Effector memory CD8-positive, alpha-beta T cell (primary cell): Measurements from ENCODE around the gene CTIF.
A peak's percentile ranks its signal among the peaks of the same experiment; 100 is the strongest.

Source experiments
- ATAC-seq: fragments of 150-1000 bp; cut with Tn5 transposase; replicated peaks from 2 replicates; pipeline ENCODE4 v1.10.0; 2021; ENCODE audit warnings: mild to moderate bottlenecking, moderate library complexity
- DNase-seq, 3 experiments: peaks; one replicate each; pipeline ENCODE4 v3.0.0; 2021
- H3K27ac Mint-ChIP-seq, 2 donors: one replicate each; pipeline ENCODE4 v1.8.0; 2022; ENCODE audit warnings: mild to moderate bottlenecking in 2 of 2, mixed read lengths in 2 of 2, moderate library complexity in 2 of 2
- H3K27me3 Mint-ChIP-seq, 2 donors: one replicate each; pipeline ENCODE4 v1.8.0; 2022; ENCODE audit warnings: mixed read lengths in 2 of 2
- H3K36me3 Mint-ChIP-seq: one replicate; pipeline ENCODE4 v1.8.0; 2022; ENCODE audit warnings: mild to moderate bottlenecking, moderate library complexity, mixed read lengths; ENCODE audit not compliant: insufficient read depth
- H3K4me1 Mint-ChIP-seq, 2 donors: one replicate each; pipeline ENCODE4 v1.8.0; 2022; ENCODE audit warnings: low read depth in 2 of 2, mixed read lengths in 2 of 2
- H3K4me3 Mint-ChIP-seq, 2 donors: one replicate each; pipeline ENCODE4 v1.8.0; 2022; ENCODE audit warnings: mild to moderate bottlenecking in 2 of 2, mixed read lengths in 2 of 2, moderate library complexity in 2 of 2
- H3K9me3 Mint-ChIP-seq, 2 donors: one replicate each; pipeline ENCODE4 v1.8.0; 2022; ENCODE audit warnings: mixed read lengths in 2 of 2

The CTIF gene

GRCh38 chr18:48848641-48849143 lies 309.9 kb downstream of the CTIF start:
- Mint-ChIP-seq H3K9me3 (peaks cover 10 to 17% of the 10 kb centered on the region in 2 donors), H3K4me3 (no peak overlapping the region), H3K27ac (peak overlapping the region in 1 of 2 donors; percentile 32), H3K27me3 (no peaks in the 10 kb centered on the region), H3K4me1 (peaks cover 37 to 48% of the 10 kb centered on the region in 2 donors), H3K36me3 (no peaks in the 10 kb centered on the region)
- ATAC-seq, result no peak
- no peak for DNase-seq

- H3K4me1 Mint-ChIP-seq, result peaks cover 24 to 43% of the 10 kb centered on the region in 2 donors
- ATAC-seq, result no peak
- H3K27ac Mint-ChIP-seq, result peak overlapping the region in 1 of 2 donors; percentile 17
- H3K36me3 Mint-ChIP-seq, result no peaks in the 10 kb centered on the region
- DNase-seq, result no peak
- H3K27me3 Mint-ChIP-seq, result no peaks in the 10 kb centered on the region
- H3K9me3 Mint-ChIP-seq, result peaks cover 3 to 9% of the 10 kb centered on the region in 2 donors
- no peak overlapping the region for H3K4me3 Mint-ChIP-seq
Observed at GRCh38 chr18:48850822-48851598, 312.2 kb downstream of the CTIF start.

GRCh38 chr18:48851599-48851960 lies 312.7 kb downstream of the CTIF start:
- Mint-ChIP-seq H3K36me3 (no peaks in the 10 kb centered on the region), H3K9me3 (peaks cover 0 to 3% of the 10 kb centered on the region in 2 donors), H3K27me3 (no peaks in the 10 kb centered on the region), H3K4me3 (no peak overlapping the region), H3K27ac (no peak overlapping the region), H3K4me1 (peaks cover 22 to 47% of the 10 kb centered on the region in 2 donors)
- DNase-seq (no peak), ATAC-seq (no peak)

GRCh38 chr18:48852292-48852691 lies 313.5 kb downstream of the CTIF start:
- Mint-ChIP-seq H3K27ac (peak overlapping the region in 1 of 2 donors; percentile 81), H3K4me1 (peaks cover 23 to 51% of the 10 kb centered on the region in 2 donors), H3K4me3 (no peak overlapping the region), H3K27me3 (no peaks in the 10 kb centered on the region), H3K9me3 (no peaks in the 10 kb centered on the region), H3K36me3 (no peaks in the 10 kb centered on the region)
- DNase-seq (no peak), ATAC-seq (no peak)

- DNase-seq, result no peak
- H3K27me3 Mint-ChIP-seq, result no peaks in the 10 kb centered on the region
- H3K9me3 Mint-ChIP-seq, result no peaks in the 10 kb centered on the region
- ATAC-seq, result no peak
- H3K4me1 Mint-ChIP-seq, result peaks cover 23 to 55% of the 10 kb centered on the region in 2 donors
- H3K27ac Mint-ChIP-seq, result peak overlapping the region in 1 of 2 donors; percentile 81
- H3K4me3 Mint-ChIP-seq, result no peak overlapping the region
- no peaks in the 10 kb centered on the region for H3K36me3 Mint-ChIP-seq
Observed at GRCh38 chr18:48852794-48853193, 314.0 kb downstream of the CTIF start.

- no peaks in the 10 kb centered on the region for H3K27me3 Mint-ChIP-seq
- H3K36me3 Mint-ChIP-seq, result no peaks in the 10 kb centered on the region
- no peak for ATAC-seq
- H3K27ac Mint-ChIP-seq, result no peak overlapping the region
- no peaks in the 10 kb centered on the region for H3K9me3 Mint-ChIP-seq
- no peak for DNase-seq
- H3K4me1 Mint-ChIP-seq, result peaks cover 25 to 54% of the 10 kb centered on the region in 2 donors
- H3K4me3 Mint-ChIP-seq, result no peak overlapping the region
Observed at GRCh38 chr18:48853588-48853987, 314.8 kb downstream of the CTIF start.

GRCh38 chr18:48854780-48855179 lies 315.9 kb downstream of the CTIF start:
- H3K4me1 Mint-ChIP-seq, result peaks cover 25 to 53% of the 10 kb centered on the region in 2 donors
- H3K4me3 Mint-ChIP-seq, result no peak overlapping the region
- peak overlapping the region; percentile 0 to 47 for H3K27ac Mint-ChIP-seq
- ATAC-seq (no peak), DNase-seq (no peak)
- H3K27me3 Mint-ChIP-seq, result no peaks in the 10 kb centered on the region
- H3K36me3 Mint-ChIP-seq, result no peaks in the 10 kb centered on the region
- H3K9me3 Mint-ChIP-seq, result no peaks in the 10 kb centered on the region

GRCh38 chr18:48855422-48856377 lies 316.9 kb downstream of the CTIF start:
- Mint-ChIP-seq H3K4me3 (peak overlapping the region in 1 of 2 donors; percentile 52), H3K36me3 (no peaks in the 10 kb centered on the region), H3K9me3 (no peaks in the 10 kb centered on the region), H3K27ac (peak overlapping the region; percentile 0 to 47), H3K4me1 (peaks cover 25 to 50% of the 10 kb centered on the region in 2 donors), H3K27me3 (no peaks in the 10 kb centered on the region)
- DNase-seq (peak in 1 of 3 experiments; percentile 18), ATAC-seq (peak; percentile 91)

GRCh38 chr18:48857023-48857694 lies 318.3 kb downstream of the CTIF start:
- H3K36me3 Mint-ChIP-seq, result no peaks in the 10 kb centered on the region
- peaks cover 25 to 45% of the 10 kb centered on the region in 2 donors for H3K4me1 Mint-ChIP-seq
- H3K4me3 Mint-ChIP-seq, result no peak overlapping the region

GRCh38 chr18:48858676-48859075 lies 319.8 kb downstream of the CTIF start:
- no peak for DNase-seq
- Mint-ChIP-seq H3K4me1 (peaks cover 27 to 37% of the 10 kb centered on the region in 2 donors), H3K36me3 (no peaks in the 10 kb centered on the region), H3K9me3 (no peaks in the 10 kb centered on the region), H3K27ac (peak overlapping the region in 1 of 2 donors; percentile 81), H3K4me3 (no peak overlapping the region), H3K27me3 (no peaks in the 10 kb centered on the region)
- ATAC-seq, result no peak

More at GRCh38 chr18:48857023-48857694, 318.3 kb downstream of the CTIF start:
- DNase-seq (no peak), ATAC-seq (no peak)
- peak overlapping the region; percentile 77 to 81 for H3K27ac Mint-ChIP-seq
- no peaks in the 10 kb centered on the region for H3K9me3 Mint-ChIP-seq
- no peaks in the 10 kb centered on the region for H3K27me3 Mint-ChIP-seq

- ATAC-seq (no peak), DNase-seq (no peak)
- no peak overlapping the region for H3K4me3 Mint-ChIP-seq
- no peaks in the 10 kb centered on the region for H3K27me3 Mint-ChIP-seq
- H3K36me3 Mint-ChIP-seq, result peaks cover 3% of the 10 kb centered on the region
- H3K27ac Mint-ChIP-seq, result no peak overlapping the region
- peaks cover 29 to 34% of the 10 kb centered on the region in 2 donors for H3K4me1 Mint-ChIP-seq
- no peaks in the 10 kb centered on the region for H3K9me3 Mint-ChIP-seq
Observed at GRCh38 chr18:48859311-48860268, 320.8 kb downstream of the CTIF start.
